H1 (cell line): ENCODE measurements around the gene NUDT19. TPM values are rescaled to one million over a fixed set of nuclear protein-coding genes. Genes with fewer than 3 reads are reported as not detected.

Source experiments
- CBX5 ChIP-seq: fragments of 300-800, 300-1000 bp; sonication (generic); IDR thresholded peaks from 2 replicates; pipeline ENCODE4 v1.7.1; 2016; ENCODE audit warnings: antibody characterized with exemption, low read length, low read depth
- CHD2 ChIP-seq: IDR thresholded peaks from 2 replicates; pipeline ENCODE4 v1.6.1; 2012; ENCODE audit warnings: low read length, improper control_type of control experiment
- CTBP2 ChIP-seq: IDR thresholded peaks from 2 replicates; pipeline ENCODE4 v1.7.0; 2011; ENCODE audit warnings: borderline replicate concordance, mild to moderate bottlenecking, moderate library complexity, mixed read lengths, low read length; ENCODE audit not compliant: insufficient read depth, insufficient read length
- EGR1 ChIP-seq: IDR thresholded peaks from 2 replicates; pipeline ENCODE4 v1.6.1; 2011; ENCODE audit warnings: low read depth, low read length, borderline replicate concordance
- EP300 ChIP-seq, 2 experiments: IDR thresholded peaks; 1 replicate in 1 of 2; 2 replicates in 1 of 2; pipeline ENCODE4 v1.6.1; 2011 to 2012; ENCODE audit warnings: low read depth in 2 of 2, low read length in 2 of 2, mild to moderate bottlenecking in 2 of 2, borderline replicate concordance in 1 of 2, inconsistent platforms in 1 of 2, moderate library complexity in 1 of 2
- JUN ChIP-seq: IDR thresholded peaks from 2 replicates; pipeline ENCODE4 v1.6.1; 2011; ENCODE audit warnings: low read depth, mild to moderate bottlenecking, improper control_type of control experiment, low read length
- POLR2A ChIP-seq, 2 experiments: IDR thresholded peaks; 1 replicate in 1 of 2; 2 replicates in 1 of 2; pipeline ENCODE4 v1.6.1; 2011; ENCODE audit warnings: low read depth in 2 of 2, low read length in 2 of 2, mild to moderate bottlenecking in 2 of 2; ENCODE audit errors: control extremely low read depth in 1 of 2
- ZNF274 ChIP-seq: IDR thresholded peaks from 2 replicates; pipeline ENCODE4 v1.7.0; 2012; ENCODE audit warnings: low read length, borderline replicate concordance; ENCODE audit errors: extremely low read depth
- polyA plus RNA-seq, 7 experiments: library from polyadenylated mRNA; depleted of rRNA in 3 of 7; stranded (reverse) in 5 of 7; unstranded in 2 of 7; fragments of >200 nt in 5 of 7; fragments of 200-250 nt in 2 of 7; gene quantifications; 1 replicate in 5 of 7; 2 replicates in 1 of 7; 4 replicates in 1 of 7; pipeline versions ENCODE4 v1.2.1 to v1.2.3, GENCODE V29; 2011 to 2013; ENCODE audit warnings: missing spikeins in 2 of 7, mixed read lengths in 2 of 7
- total RNA-seq: library from RNA; stranded (reverse); fragmentation: NEBNext Ultra II Directional; extraction: Animal tissue kit (Norgen Biotek cat#: 25700); gene quantifications from 2 replicates; pipeline ENCODE4 v1.2.1, GENCODE V29; 2021
- TF ChIP-seq, protein P1 (sequence below): IDR thresholded peaks from 2 replicates; pipeline ENCODE4 v1.6.1; 2012; ENCODE audit warnings: inconsistent platforms

The NUDT19 gene
- total and polyA plus RNA-seq, 2 of the 8 experiments (the other 6 are each of a cell fraction or from before 2014, with no cell fraction given) = 2.0 to 3.3 TPM

DNA sequence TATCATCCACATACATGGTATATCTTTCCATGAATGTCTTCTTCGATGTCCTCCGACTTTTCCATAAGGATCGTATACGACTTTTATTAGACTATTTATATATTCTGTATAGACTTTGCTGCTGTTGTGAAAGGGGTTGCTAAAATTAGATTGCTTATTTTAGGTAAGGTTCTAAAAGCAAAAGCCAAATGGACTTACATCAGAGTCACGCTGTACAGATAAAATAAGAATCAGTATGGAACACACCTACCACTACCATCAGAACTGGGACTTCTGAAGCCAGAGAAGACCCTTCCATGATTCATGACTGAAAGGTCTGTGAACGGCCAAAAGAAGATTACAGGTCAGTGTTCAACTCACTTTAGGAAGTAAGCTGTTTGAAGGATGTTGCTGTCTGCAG, 25.5 kb upstream of the NUDT19 start (continued):
- TF ChIP-seq CBX5 (no peak), CHD2 (no peak), JUN (no peak), EGR1 (no peak), CTBP2 (no peak), POLR2A (IDR thresholded peaks at IDR 0.05; ENCODE audit: control extremely low read depth in 1 of 2, low read depth in 2 of 2, low read length in 2 of 2) (no peak), EP300 (IDR thresholded peaks at IDR 0.05; ENCODE audit: borderline replicate concordance in 1 of 2, low read depth in 2 of 2, low read length in 2 of 2) (no peak), ZNF274 (no peak)
- TF ChIP-seq, protein P1, sequence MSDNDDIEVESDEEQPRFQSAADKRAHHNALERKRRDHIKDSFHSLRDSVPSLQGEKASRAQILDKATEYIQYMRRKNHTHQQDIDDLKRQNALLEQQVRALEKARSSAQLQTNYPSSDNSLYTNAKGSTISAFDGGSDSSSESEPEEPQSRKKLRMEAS = no peak
